Body of pancreas (tissue), 4 donors: Measurements from ENCODE around the gene CDC45. TPM values are rescaled to one million over a fixed set of nuclear protein-coding genes. Genes with fewer than 3 reads are reported as not detected.

Source experiments
- ATAC-seq: fragments of 150-250 bp; one replicate; pipeline ENCODE4 v1.9.1; 2016
- DNase-seq, 4 donors: peaks; one replicate each; pipeline ENCODE4 v3.0.0-alpha.2; 2019
- H3K27ac ChIP-seq, 4 donors: fragments of 200-600 bp; sonication (generic); 1 replicate in 3 of 4; 2 replicates in 1 of 4; pipeline versions ENCODE4 v1.5.1 to v1.6.1; 2016 to 2019; ENCODE audit warnings: mild to moderate bottlenecking in 1 of 4, mixed read lengths in 1 of 4, moderate library complexity in 1 of 4
- H3K27me3 ChIP-seq, 2 donors: fragments of 200-600 bp; sonication (generic); one replicate each; pipeline ENCODE4 v1.6.0; 2016; ENCODE audit warnings: mild to moderate bottlenecking in 1 of 2
- H3K36me3 ChIP-seq, 2 donors: fragments of 200-600 bp; sonication (generic); replicated peaks in 1 of 2; 2 replicates each; pipeline ENCODE4 v1.5.1; 2016; ENCODE audit warnings: low read depth in 2 of 2; ENCODE audit not compliant: insufficient read depth in 1 of 2
- H3K4me1 ChIP-seq: fragments of 200-600 bp; sonication (generic); one replicate; pipeline ENCODE4 v1.6.0; 2016
- H3K4me3 ChIP-seq, 2 donors: fragments of 200-600 bp; sonication (generic); 1 replicate in 1 of 2; 2 replicates in 1 of 2; pipeline ENCODE4 v1.5.1; 2016 to 2019
- H3K9me3 ChIP-seq, 3 donors: fragments of 200-600 bp; sonication (generic); 1 replicate in 2 of 3; 2 replicates in 1 of 3; pipeline ENCODE4 v1.5.1; 2016
- CTCF ChIP-seq, 7 experiments: fragments of 450-650 bp in 4 of 7; fragments of 200-600 bp in 3 of 7; sonication (generic) in 3 of 7; IDR thresholded peaks; one replicate each; pipeline ENCODE4 v1.5.1; 2016 to 2019; ENCODE audit warnings: antibody characterized with exemption in 7 of 7
- POLR2A ChIP-seq, 3 donors: fragments of 450-650 bp; IDR thresholded peaks; one replicate each; pipeline ENCODE4 v1.6.1; 2016; ENCODE audit warnings: antibody characterized with exemption in 3 of 3, mild to moderate bottlenecking in 2 of 3
- WGBS, 2 donors: methylation state at CpG; one replicate each; pipeline ENCODE4 v1.1.5; 2017; 5-methylcytosine and 5-hydroxymethylcytosine counted together
- intact Hi-C: fragments of 100-400 bp; cut with DNase I; formaldehyde crosslinking; loops from one replicate; pipeline ENCODE4 v1.15.1; 2023
- total RNA-seq, 2 donors: library from RNA; depleted of rRNA; stranded (reverse); fragments of >200 nt; gene quantifications; one replicate each; pipeline ENCODE4 v1.1.0, GENCODE V29; 2016

CDC45 gene
- total RNA-seq, 2 donors from 2014 or later, result not detected

DNA sequence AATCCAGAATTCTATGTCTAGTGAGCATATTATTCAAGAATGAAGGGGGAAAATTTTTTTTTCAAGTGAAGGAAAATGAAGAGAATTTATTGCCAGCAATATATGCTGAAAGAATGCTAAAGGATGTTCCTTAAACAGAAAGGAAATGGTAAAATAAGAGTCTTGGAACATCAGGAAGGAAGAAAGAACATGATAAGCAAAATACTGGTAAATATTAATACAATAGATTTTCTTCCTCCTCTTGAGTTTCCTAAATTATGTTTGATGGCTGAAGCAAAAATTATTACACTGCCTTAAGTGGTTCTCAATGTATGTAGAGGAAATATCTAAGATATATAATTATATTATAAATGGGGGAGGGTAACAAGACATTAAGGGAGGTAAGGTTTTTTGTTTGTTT lies 54.1 kb downstream of the CDC45 start:
- ATAC-seq, result no peak
- no peaks in the 10 kb centered on the region for H3K4me1 ChIP-seq
- no peaks in the 10 kb centered on the region for H3K27me3 ChIP-seq
- H3K9me3 ChIP-seq, result no peaks in the 10 kb centered on the region
- H3K4me3 ChIP-seq, result no peak overlapping the region
- H3K27ac ChIP-seq, result no peak overlapping the region
- intact Hi-C loops, result no loop called here
- DNase-seq, result no peak
- TF ChIP-seq POLR2A (IDR thresholded peaks at IDR 0.05), result no peak
- no peak for TF ChIP-seq CTCF (IDR thresholded peaks at IDR 0.05)
- H3K36me3 ChIP-seq, result no peaks in the 10 kb centered on the region

GRCh38 chr22:19535001-19535400 lies 55.3 kb downstream of the CDC45 start:
- Histone ChIP-seq H3K9me3 (no peaks in the 10 kb centered on the region), H3K36me3 (no peaks in the 10 kb centered on the region), H3K27me3 (no peaks in the 10 kb centered on the region), H3K4me1 (no peaks in the 10 kb centered on the region), H3K4me3 (no peak overlapping the region), H3K27ac (no peak overlapping the region)
- WGBS, 2 donors, result 34 to 62% methylated on average over 3 of the region's 3 CpGs
- ATAC-seq (no peak), DNase-seq (no peak)
- TF ChIP-seq CTCF (IDR thresholded peaks at IDR 0.05) (no peak), POLR2A (IDR thresholded peaks at IDR 0.05) (no peak)
- intact Hi-C loops, result no loop called here

- H3K27ac ChIP-seq, result no peak overlapping the region
- H3K4me1 ChIP-seq, result no peaks in the 10 kb centered on the region
- no peak for TF ChIP-seq CTCF (IDR thresholded peaks at IDR 0.05)
- no peak for TF ChIP-seq POLR2A (IDR thresholded peaks at IDR 0.05)
- intact Hi-C loops, result no loop called here
- DNase-seq, result no peak
- no peak overlapping the region for H3K4me3 ChIP-seq
- H3K27me3 ChIP-seq, result no peaks in the 10 kb centered on the region
- H3K9me3 ChIP-seq, result no peaks in the 10 kb centered on the region
- 87 to 91% methylated on average over 3 to 8 of the region's 9 CpGs for WGBS, 2 donors
- no peaks in the 10 kb centered on the region for H3K36me3 ChIP-seq
- no peak for ATAC-seq
These were observed 56.8 kb downstream of the CDC45 start for GRCh38 chr22:19536564-19536963.

GRCh38 chr22:19537941-19538488 lies 58.3 kb downstream of the CDC45 start:
- intact Hi-C loops, result no loop called here
- no peaks in the 10 kb centered on the region for H3K9me3 ChIP-seq
- DNase-seq (no peak), ATAC-seq (no peak)
- H3K4me1 ChIP-seq, result no peaks in the 10 kb centered on the region
- H3K36me3 ChIP-seq, result no peaks in the 10 kb centered on the region
- H3K27ac ChIP-seq, result no peak overlapping the region
- TF ChIP-seq CTCF (IDR thresholded peaks at IDR 0.05), result no peak
- no peak for TF ChIP-seq POLR2A (IDR thresholded peaks at IDR 0.05)
- H3K4me3 ChIP-seq, result no peak overlapping the region
- H3K27me3 ChIP-seq, result no peaks in the 10 kb centered on the region
- 75 to 88% methylated on average over 5 of the region's 5 CpGs for WGBS, 2 donors

DNA sequence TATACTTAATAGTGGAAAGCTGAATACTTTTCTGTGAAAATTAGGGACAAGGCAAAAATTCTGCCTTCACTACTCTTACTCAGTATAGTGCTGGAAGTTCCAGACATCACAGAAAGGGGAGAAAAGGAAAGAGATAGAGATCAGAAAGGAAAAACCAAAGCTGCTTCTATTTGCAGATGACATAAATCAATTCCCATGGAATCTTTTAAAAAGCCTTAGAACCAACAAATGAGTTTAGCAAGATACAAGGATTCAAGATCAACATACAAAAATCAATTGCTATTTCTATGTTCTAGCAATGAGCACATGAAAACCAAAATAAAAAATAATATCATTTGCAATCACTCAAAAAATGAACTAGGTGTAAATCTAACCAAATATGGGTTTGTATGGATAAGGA lies 60.7 kb downstream of the CDC45 start:
- TF ChIP-seq CTCF (IDR thresholded peaks at IDR 0.05) (no peak), POLR2A (IDR thresholded peaks at IDR 0.05) (no peak)
- ATAC-seq, result no peak
- intact Hi-C loops, result no loop called here
- Histone ChIP-seq H3K27ac (no peak overlapping the region), H3K4me1 (no peaks in the 10 kb centered on the region), H3K36me3 (no peaks in the 10 kb centered on the region), H3K4me3 (no peak overlapping the region), H3K9me3 (no peaks in the 10 kb centered on the region), H3K27me3 (no peaks in the 10 kb centered on the region)
- no peak for DNase-seq
